BE2C (cell line): ENCODE data around the gene WBP1.

Source experiments
- DNase-seq: peaks from one replicate; pipeline ENCODE4 v3.0.0-alpha.2; 2020
- H3K27me3 ChIP-seq: fragments of 250-450 bp; sonication (Bioruptor Pico); 2 replicates; pipeline ENCODE4 v1.5.1; 2020; ENCODE audit warnings: mild to moderate bottlenecking
- H3K36me3 ChIP-seq: fragments of 250-450 bp; sonication (Bioruptor Pico); 2 replicates; pipeline ENCODE4 v1.5.1; 2020; ENCODE audit warnings: mild to moderate bottlenecking
- H3K4me1 ChIP-seq: fragments of 250-450 bp; sonication (Bioruptor Pico); 2 replicates; pipeline ENCODE4 v1.5.1; 2020
- H3K4me3 ChIP-seq: 2 replicates; pipeline ENCODE4 v1.5.1; 2011; ENCODE audit warnings: low read depth, low read length
- H3K9me3 ChIP-seq: fragments of 250-450 bp; sonication (Bioruptor Pico); 2 replicates; pipeline ENCODE4 v1.5.1; 2020
- TF ChIP-seq, protein P1 (sequence below): IDR thresholded peaks from 2 replicates; pipeline ENCODE4 v1.5.1; 2012; ENCODE audit warnings: mild to moderate bottlenecking, low read depth, low read length

The WBP1 gene

GRCh38 chr2:74486141-74486540, 27.9 kb downstream of the WBP1 start:
- H3K9me3 ChIP-seq, result no peaks in the 10 kb centered on the region
- H3K4me3 ChIP-seq, result no peak overlapping the region
- no peaks in the 10 kb centered on the region for H3K27me3 ChIP-seq
- TF ChIP-seq, protein P1, sequence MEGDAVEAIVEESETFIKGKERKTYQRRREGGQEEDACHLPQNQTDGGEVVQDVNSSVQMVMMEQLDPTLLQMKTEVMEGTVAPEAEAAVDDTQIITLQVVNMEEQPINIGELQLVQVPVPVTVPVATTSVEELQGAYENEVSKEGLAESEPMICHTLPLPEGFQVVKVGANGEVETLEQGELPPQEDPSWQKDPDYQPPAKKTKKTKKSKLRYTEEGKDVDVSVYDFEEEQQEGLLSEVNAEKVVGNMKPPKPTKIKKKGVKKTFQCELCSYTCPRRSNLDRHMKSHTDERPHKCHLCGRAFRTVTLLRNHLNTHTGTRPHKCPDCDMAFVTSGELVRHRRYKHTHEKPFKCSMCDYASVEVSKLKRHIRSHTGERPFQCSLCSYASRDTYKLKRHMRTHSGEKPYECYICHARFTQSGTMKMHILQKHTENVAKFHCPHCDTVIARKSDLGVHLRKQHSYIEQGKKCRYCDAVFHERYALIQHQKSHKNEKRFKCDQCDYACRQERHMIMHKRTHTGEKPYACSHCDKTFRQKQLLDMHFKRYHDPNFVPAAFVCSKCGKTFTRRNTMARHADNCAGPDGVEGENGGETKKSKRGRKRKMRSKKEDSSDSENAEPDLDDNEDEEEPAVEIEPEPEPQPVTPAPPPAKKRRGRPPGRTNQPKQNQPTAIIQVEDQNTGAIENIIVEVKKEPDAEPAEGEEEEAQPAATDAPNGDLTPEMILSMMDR, result no peak
- no peak for DNase-seq
- H3K4me1 ChIP-seq, result no peaks in the 10 kb centered on the region
- H3K36me3 ChIP-seq, result no peaks in the 10 kb centered on the region

GRCh38 chr2:74488643-74489481, 30.6 kb downstream of the WBP1 start:
- Histone ChIP-seq H3K4me1 (no peaks in the 10 kb centered on the region), H3K4me3 (no peak overlapping the region), H3K27me3 (no peaks in the 10 kb centered on the region), H3K9me3 (no peaks in the 10 kb centered on the region), H3K36me3 (no peaks in the 10 kb centered on the region)
- TF ChIP-seq, protein P1, result no peak
- DNase-seq, result no peak

- H3K27me3 ChIP-seq, result no peaks in the 10 kb centered on the region
- no peak overlapping the region for H3K4me3 ChIP-seq
- H3K36me3 ChIP-seq, result no peaks in the 10 kb centered on the region
- TF ChIP-seq, protein P1, result no peak
- no peaks in the 10 kb centered on the region for H3K9me3 ChIP-seq
- no peaks in the 10 kb centered on the region for H3K4me1 ChIP-seq
- no peak for DNase-seq
Observed at GRCh38 chr2:74489906-74490305, 31.7 kb downstream of the WBP1 start.

GRCh38 chr2:74491648-74492544, 33.7 kb downstream of the WBP1 start:
- Histone ChIP-seq H3K27me3 (no peaks in the 10 kb centered on the region), H3K9me3 (no peaks in the 10 kb centered on the region), H3K4me3 (no peak overlapping the region), H3K36me3 (no peaks in the 10 kb centered on the region), H3K4me1 (no peaks in the 10 kb centered on the region)
- TF ChIP-seq, protein P1, result no peak
- DNase-seq, result no peak

DNA sequence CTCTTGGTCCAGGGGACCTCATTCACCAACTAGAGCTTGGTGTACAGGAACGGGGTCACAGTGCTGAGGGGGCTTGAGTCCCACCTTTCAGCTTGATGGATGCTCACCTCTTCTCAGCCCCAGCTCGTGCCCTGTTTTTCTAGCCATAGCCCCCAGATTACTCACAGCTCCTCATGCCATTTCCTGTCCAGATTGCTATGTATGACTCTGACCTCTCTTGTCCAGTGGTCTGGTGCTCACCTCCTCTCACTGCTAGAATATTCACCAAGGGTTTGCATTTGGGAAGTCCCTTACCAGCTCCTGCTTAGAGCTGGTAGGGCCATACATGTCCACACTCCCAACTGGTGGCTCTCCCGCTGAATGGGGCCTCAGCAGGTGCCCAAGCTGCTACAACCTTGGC, 35.3 kb downstream of the WBP1 start:
- H3K36me3 ChIP-seq, result no peaks in the 10 kb centered on the region
- no peak overlapping the region for H3K4me3 ChIP-seq
- TF ChIP-seq, protein P1, result no peak
- no peaks in the 10 kb centered on the region for H3K4me1 ChIP-seq
- H3K9me3 ChIP-seq, result no peaks in the 10 kb centered on the region
- DNase-seq, result no peak
- H3K27me3 ChIP-seq, result no peaks in the 10 kb centered on the region
